PFSK-1 (cell line): ENCODE data around the gene ZNF683.

Source experiments
- FOXP2 ChIP-seq: optimal IDR thresholded peaks from 2 replicates; pipeline ENCODE3; 2011; ENCODE audit warnings: borderline replicate concordance, control low read depth, inconsistent platforms; ENCODE audit not compliant: insufficient read depth; ENCODE audit errors: extremely low read length, extremely low read depth
- POLR2AphosphoS5 ChIP-seq: IDR thresholded peaks from 2 replicates; pipeline ENCODE4 v1.6.1; 2012; ENCODE audit warnings: low read depth, mild to moderate bottlenecking, control low read depth, low read length, moderate library complexity
- SIN3A ChIP-seq: IDR thresholded peaks from 2 replicates; pipeline ENCODE4 v1.6.1; 2012; ENCODE audit warnings: mild to moderate bottlenecking, low read length, moderate library complexity, borderline replicate concordance; ENCODE audit not compliant: insufficient read depth
- TAF1 ChIP-seq: IDR thresholded peaks from 2 replicates; pipeline ENCODE4 v1.6.1; 2012; ENCODE audit warnings: low read length, control low read depth, borderline replicate concordance; ENCODE audit not compliant: insufficient read depth
- TF ChIP-seq, protein P1 (sequence below), 2 experiments: IDR thresholded peaks; 2 replicates each; pipeline versions ENCODE4 v1.6.1 to v1.8.0; 2011 to 2012; ENCODE audit warnings: low read depth in 2 of 2, low read length in 2 of 2, control low read depth in 1 of 2, inconsistent platforms in 1 of 2, mild to moderate bottlenecking in 1 of 2, moderate library complexity in 1 of 2; ENCODE audit not compliant: insufficient read depth in 1 of 2

ZNF683 gene

DNA sequence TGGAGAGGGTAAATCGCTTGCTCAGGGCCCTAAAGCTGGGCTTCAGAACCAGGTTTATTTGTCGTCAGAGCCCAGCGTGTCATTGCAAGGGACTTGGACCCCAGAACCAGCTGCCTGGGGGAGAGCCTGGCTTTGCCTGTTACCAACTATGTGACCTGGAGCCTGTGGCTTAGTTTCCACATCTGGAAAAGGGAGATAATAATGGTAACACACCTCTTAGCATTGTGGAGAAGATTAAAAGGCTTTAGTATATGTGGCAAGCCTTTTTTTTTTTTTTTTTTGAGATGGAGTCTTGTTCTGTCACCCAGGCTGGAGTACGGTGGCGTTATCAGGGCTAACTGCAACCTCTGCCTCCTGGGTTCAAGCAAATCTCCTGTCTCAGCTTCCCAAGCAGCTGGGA, 42.3 kb downstream of the ZNF683 start:
- TF ChIP-seq POLR2AphosphoS5 (no peak), TAF1 (no peak), SIN3A (no peak), FOXP2 (no peak)
- TF ChIP-seq, protein P1, sequence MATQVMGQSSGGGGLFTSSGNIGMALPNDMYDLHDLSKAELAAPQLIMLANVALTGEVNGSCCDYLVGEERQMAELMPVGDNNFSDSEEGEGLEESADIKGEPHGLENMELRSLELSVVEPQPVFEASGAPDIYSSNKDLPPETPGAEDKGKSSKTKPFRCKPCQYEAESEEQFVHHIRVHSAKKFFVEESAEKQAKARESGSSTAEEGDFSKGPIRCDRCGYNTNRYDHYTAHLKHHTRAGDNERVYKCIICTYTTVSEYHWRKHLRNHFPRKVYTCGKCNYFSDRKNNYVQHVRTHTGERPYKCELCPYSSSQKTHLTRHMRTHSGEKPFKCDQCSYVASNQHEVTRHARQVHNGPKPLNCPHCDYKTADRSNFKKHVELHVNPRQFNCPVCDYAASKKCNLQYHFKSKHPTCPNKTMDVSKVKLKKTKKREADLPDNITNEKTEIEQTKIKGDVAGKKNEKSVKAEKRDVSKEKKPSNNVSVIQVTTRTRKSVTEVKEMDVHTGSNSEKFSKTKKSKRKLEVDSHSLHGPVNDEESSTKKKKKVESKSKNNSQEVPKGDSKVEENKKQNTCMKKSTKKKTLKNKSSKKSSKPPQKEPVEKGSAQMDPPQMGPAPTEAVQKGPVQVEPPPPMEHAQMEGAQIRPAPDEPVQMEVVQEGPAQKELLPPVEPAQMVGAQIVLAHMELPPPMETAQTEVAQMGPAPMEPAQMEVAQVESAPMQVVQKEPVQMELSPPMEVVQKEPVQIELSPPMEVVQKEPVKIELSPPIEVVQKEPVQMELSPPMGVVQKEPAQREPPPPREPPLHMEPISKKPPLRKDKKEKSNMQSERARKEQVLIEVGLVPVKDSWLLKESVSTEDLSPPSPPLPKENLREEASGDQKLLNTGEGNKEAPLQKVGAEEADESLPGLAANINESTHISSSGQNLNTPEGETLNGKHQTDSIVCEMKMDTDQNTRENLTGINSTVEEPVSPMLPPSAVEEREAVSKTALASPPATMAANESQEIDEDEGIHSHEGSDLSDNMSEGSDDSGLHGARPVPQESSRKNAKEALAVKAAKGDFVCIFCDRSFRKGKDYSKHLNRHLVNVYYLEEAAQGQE (IDR thresholded peaks at IDR 0.05; ENCODE audit: insufficient read depth in 1 of 2, low read depth in 2 of 2, low read length in 2 of 2): no peak

DNA sequence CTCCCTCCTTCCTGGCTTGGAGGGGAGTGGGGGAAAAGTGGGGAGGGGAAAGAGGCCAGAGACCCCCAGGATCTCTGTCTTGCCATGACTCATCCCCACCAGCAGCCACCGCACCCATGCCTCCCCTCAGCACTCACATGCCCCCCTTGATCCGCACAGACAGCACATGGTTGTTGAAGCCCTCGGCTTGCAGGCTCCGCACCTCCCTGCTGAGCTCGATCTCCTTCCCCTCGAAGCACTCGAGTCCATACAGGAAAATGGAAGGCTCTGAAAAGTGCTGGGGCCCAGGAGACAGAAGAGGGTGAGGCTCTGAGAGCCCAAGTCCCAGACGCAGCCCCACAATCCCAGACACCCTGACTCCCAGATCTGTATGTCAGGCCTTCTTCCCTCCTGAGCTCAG, 44.0 kb downstream of the ZNF683 start:
- no peak for TF ChIP-seq TAF1
- TF ChIP-seq, protein P1 (IDR thresholded peaks at IDR 0.05; ENCODE audit: insufficient read depth in 1 of 2, low read depth in 2 of 2, low read length in 2 of 2): no peak
- no peak for TF ChIP-seq FOXP2
- no peak for TF ChIP-seq POLR2AphosphoS5
- no peak for TF ChIP-seq SIN3A

DNA sequence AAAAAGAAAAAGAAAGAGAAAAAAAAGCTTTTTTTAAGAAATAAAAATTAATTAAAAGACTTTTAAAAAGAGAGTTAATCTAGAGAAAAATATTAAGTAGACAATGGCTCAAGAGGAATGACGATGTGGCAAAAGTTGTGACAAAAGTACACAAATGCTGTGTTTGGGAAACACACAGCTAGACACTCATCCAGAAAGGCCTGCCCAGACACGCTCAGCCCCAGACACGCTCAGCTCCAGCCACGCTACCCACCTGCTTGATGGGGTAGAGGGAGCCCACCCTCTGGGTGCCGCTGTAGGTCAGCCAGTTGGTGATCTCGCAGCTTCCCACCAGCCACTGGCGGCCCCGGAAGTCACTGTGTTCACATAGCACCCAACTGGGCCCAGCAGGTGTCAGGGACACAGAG, 44.6 kb downstream of the ZNF683 start:
- no peak for TF ChIP-seq POLR2AphosphoS5
- TF ChIP-seq SIN3A: no peak
- TF ChIP-seq, protein P1 (IDR thresholded peaks at IDR 0.05; ENCODE audit: insufficient read depth in 1 of 2, low read depth in 2 of 2, low read length in 2 of 2): no peak
- no peak for TF ChIP-seq FOXP2
- no peak for TF ChIP-seq TAF1

DNA sequence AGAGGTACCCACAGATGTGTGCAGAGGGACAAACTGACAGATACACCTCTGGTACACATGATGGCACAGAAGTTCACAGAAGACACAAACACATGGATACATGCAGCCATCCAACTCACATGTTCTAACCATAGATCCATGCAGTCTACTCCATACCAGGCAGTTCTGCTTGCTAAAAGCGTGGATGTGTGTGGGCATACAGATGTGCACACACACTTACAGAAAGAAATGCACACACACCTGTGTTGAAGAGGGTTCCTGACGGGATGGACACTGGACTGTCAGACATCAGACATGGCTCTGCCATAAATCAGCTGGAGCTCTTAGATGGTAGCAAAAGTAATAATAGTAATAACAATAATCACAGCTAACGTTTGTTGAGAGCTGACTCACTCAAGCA, 48.0 kb downstream of the ZNF683 start:
- TF ChIP-seq POLR2AphosphoS5 (no peak), TAF1 (no peak), SIN3A (no peak), FOXP2 (no peak)
- TF ChIP-seq, protein P1 (IDR thresholded peaks at IDR 0.05; ENCODE audit: insufficient read depth in 1 of 2, low read depth in 2 of 2, low read length in 2 of 2): no peak

DNA sequence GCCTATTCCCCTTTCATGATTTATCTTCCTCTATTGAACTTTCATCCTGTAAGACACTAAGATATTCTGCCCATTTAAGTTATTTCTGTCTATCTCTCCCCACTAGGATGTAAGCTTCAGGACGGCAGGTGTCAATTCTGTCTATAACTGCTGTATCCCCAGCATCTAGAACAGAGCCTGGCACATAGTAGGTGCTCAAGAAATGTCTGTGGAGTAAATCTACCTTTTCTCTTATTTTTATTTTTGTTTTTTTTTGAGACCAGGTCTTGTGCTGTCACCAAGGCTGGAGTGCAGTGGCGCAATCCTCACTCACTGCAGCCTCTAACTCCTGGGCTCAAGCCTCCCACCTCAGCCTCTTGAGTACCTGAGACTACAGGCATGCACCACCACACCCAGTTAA, 49.2 kb downstream of the ZNF683 start:
- TF ChIP-seq, protein P1 (IDR thresholded peaks at IDR 0.05; ENCODE audit: insufficient read depth in 1 of 2, low read depth in 2 of 2, low read length in 2 of 2): no peak
